ENCODE measurements around the gene LCP2.

- TF ChIP-seq POLR2A (IDR thresholded peaks at IDR 0.05) (no peak), POLR2AphosphoS5 (IDR thresholded peaks at IDR 0.05; ENCODE audit: insufficient read depth in 1 of 2, low read depth in 1 of 2) (no peak), CTCF (IDR thresholded peaks at IDR 0.05) (no peak)
Measured at GRCh38 chr5:170218726-170219125, 78.9 kb downstream of the LCP2 start.
